Measurements from ENCODE around the gene PON1.

PON1 gene

DNA sequence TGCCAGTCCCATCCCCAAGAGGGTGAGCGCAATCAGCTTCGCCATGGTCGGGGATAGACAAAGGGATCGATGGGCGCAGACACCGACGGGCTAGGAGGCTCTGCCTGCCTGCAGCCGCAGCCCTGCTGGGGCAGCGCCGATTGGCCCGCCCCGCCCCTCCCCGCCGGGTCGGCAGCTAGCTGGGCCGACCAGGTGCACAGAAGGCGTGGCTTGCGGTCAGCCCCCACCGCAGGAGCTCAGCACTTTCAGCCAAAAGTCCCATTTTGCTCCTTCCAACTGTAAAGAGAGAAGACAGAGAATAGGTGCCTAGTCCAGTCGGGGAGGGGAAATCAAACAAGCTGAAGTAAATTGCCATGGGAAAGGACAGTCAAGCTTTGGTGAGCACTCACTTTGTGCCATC lies at the start of gene PON1:
TSS of gene PON1 (minus strand) at position 102 of the 400 bp plus-strand sequence. CDS start at position 45, 57 bp downstream.
- DNase-seq = no peak

DNA sequence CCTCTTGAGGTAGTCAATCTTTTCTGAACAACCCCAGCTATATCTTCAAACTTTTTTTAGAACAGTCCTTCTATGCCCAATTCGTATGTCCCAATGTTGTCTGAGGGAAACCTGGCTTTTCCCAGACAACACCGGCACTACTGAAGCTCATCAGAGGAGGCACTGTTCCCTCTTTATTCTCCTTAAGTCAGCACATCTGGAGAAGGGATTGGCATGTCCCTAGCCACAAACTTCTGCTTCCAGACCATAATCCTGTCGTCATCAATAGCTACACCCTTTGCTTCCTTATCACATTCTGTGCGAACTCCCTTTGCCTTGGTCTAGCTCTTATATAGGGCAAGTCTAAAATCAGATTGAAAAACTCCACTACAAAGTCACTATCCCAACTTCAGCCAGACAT lies 49.0 kb upstream of the PON1 start:
- no peak for DNase-seq

DNA sequence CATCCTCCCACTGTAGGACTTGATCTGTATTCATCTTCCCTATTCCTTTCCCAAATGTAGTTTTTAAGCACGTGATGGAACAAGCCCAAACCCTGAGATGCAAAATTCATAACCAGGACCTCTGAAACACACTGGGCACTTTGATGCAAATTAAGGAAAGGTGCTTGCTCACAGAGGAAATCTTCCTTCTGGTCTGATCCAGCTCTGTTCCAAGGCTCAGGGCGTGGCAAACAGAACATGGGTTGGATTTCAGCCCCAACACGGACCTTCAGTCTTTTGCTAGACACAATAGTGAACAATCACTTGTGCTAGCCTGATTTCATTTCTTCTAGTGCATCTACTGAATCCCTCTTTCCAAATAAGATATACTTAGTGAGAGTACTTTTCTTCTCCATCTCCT lies 43.9 kb upstream of the PON1 start:
- DNase-seq = no peak

DNA sequence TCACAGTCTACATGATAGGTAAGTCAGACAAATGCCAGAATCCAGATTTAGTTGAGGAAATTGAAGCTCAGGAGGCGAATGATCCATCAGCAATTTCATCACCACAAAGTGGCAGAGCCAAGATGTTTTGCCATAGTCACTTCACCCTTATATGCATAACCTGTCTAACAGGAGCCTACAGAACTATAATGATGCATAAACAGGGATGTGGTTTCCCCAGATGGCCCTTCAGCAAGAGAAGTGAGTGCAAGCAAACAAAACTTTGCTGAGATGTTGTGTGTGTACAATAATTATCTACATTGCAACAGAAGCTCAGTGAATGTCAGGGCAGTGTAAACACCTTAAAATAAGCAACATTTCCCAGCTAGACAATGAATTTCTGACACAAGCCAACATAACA lies 43.3 kb upstream of the PON1 start:
- DNase-seq = no peak

DNA sequence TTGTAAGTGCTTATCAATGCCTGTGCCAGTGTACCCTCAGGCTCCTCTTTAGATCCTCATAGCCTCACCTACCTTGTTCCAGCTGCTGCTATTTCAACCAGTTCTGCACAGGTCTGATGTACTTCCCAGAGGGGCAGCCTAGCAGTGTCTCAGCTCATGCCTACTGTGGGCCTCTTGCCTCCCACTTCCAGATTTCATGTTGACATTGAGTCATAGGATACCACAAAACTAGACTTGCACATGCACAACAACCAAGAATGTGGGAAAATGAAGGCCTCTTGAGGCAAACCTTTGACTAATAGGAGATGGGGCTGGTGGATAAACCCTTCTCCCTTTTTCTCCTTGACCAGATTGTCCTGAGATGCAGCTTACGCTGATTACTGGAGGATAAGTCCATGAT lies 40.8 kb upstream of the PON1 start:
- DNase-seq = no peak

DNA sequence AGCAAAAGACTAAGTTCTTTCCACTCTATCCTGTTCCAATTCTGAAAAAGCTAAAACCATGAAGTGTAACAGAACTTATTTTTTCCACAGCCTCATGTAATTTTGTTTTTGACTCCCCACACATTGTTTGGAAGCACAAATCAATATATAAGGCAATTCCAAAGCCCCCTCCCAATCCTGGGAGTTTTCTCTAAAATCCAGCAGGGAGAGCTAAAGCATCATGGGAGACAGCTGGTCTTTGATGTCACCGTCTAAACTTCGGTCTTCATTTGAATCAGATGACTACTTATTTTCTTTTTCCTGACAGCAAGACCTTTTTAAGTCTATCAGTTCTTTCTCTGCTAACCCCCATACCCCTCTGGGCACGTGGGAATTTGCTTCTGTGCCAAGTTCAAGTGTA lies 33.3 kb upstream of the PON1 start:
- DNase-seq = no peak

DNA sequence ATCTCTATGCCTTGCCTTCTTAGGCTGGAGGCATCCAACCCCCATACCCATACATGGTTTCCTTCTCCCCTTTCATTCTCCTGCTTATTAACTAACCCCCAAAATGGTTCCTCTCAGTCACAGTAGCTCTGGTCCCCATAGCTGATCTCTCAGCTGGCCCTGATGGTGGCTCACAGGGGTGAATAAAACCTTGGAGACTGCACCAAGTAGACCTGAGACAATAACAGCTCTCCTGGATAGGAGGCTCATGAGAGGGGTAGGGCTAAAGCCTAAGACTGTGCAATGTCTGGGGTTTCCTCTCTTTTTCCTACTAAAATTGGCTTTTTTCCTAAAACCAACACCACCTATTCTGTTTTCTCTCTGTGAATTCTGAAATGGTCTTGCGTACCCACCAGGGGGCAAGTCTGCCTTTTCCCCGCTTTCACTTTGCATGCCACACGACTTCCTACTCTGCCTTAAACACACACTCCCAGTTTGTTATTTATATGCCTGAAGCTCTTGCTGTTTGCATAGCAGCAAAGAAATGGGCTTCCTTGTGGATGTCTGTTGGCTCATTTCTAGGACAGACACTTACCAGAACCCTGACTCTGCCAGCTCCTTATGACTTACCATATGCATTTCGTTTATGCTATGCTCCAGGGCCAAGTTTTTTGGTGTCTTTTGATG lies 18.4 kb upstream of the PON1 start:
- no peak for DNase-seq

DNA sequence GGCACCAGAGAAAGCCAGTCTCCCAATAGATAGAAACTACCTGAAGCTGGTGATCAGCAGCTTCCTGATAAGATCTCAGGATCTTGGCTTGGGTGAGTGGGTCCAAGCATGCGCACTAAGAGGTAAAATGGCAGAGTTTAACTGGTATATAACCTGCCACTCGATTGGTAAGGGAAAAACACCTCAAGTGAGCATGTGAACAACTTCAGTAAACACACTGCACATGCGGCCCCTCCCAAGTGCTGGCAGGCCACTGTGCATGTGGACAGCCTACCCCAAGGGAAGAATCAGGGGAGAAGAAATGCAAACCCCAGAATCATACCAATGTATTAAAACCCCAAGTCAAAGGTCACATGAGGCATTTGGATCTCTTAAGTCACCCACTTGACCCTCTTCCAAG lies 17.7 kb upstream of the PON1 start:
- DNase-seq = no peak

DNA sequence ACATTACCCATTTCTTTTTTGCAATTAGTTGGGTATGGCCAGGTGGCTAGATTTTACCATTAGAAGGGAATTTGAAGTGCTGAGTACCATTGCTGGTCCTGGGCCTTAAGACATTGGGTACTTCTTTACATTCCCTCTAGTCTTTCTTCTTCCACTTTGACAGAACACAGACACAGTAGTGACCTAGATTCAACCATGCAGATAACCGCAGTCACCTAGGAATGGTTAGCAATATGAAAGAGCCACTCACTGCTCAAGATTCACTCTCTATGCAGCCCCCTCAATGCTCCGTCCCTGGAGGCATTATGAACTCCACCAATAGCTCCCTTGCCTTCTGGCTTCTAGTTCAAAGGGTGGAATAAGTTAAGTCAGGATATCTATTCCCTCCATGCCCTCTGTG lies 16.2 kb upstream of the PON1 start:
- no peak for DNase-seq

DNA sequence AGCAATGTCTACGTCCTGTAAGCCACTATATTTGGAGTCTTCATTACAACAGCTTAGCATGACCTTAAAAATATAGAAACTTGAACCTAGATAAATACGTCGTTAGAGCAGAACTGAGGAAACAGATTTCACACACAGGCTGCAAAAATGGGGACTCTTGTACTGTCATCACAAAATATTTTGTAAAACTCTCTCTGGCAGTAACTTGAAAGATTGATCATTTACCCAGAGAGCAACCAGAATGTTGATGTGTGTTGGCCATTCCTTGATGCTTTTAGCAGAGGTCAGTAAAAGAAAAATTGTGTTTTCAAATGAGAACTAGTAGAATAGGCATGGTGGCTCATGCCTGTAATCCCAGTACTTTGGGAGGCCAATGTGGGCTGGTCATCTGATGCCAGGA lies 14.5 kb upstream of the PON1 start:
- DNase-seq = no peak

DNA sequence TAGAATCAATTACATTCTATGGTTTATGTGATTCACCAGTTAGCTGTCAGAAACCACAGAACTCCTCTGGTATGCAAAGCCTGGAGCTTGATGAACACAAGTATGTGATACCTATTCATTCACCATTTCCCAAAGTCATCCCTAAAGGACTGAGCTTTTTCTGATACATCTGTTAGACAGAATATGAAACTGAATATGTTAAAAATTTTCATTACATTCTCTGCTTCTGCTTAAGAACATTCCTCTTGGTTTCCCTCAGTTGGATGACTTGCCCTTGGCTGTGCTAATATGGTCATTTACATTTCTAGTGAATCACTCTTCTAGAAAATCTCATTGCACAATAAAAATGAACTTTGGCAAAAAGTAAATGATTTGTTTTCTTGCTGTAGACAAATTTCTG lies 10.8 kb upstream of the PON1 start:
- no peak for DNase-seq

DNA sequence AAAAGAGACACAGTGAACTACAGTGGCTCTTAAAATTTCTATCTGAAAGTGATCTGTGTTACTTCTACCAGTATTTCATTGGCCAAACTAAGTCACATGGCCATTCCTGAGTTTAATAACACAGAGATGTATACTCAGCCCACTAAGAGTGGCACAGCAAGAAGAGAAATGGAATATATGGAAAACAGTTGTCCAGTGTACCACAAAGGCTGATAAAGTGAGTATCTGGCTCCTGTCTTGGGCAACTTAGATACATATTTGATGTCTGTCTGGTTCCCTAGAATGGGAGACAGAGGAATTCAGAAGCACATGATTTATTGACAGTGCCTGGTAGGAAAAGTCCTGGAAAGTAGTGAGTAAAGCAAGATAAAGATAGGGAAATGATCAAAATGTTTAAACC lies 10.1 kb upstream of the PON1 start:
- no peak for DNase-seq

DNA sequence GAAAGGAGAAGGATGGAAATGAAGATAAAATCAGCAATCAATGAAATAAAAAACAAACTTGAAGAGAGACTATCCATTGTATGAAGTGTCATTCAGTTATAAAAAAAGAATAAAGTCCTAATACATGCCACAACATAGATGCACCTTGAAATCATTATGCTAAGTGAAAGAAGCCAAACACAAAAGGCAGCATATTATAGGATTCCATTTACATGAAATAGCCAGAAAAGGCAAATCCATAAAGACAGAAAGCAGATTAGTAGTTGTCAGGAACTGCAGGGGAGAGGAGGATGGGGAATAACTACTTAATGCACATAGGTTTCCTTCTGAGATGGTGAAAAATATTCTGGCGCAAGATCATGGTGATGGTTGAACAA lies 6.6 kb upstream of the PON1 start:
- DNase-seq = no peak

DNA sequence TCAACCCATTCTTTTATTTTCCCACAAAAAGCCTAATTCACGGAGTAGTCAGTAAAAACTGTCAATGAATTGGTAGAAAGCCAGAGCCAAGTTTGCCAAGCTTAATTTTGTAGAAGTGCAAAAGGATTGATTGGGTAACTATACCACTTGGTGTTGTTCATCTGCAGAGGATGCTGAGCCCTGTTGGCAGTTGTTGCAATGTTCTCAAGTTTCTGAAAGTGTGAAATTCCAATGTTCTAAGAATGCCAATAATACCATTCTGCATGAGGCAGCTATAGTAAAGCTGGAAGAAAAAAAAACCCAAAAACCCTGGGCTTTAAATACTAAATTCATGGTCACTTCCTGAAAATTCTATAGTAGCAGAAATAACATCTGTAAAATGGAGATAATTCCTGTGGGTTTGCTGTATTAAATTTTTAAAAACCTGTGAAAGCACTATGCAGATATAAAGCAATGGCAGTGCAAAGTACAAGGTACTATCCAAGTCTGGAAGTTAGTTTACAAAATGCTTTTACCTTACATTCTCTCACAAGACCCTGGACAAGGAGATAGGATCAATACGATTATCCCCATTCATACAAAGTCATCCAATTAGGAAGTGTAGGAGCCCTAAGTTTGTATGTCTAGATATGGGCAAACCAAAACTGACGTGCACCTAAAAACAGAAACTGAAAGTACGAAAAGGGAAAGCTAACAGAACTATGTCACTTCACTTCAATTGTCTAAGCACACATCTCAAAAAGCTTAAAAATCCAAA lies 6.0 kb upstream of the PON1 start:
- peak; percentile 28 for DNase-seq

DNA sequence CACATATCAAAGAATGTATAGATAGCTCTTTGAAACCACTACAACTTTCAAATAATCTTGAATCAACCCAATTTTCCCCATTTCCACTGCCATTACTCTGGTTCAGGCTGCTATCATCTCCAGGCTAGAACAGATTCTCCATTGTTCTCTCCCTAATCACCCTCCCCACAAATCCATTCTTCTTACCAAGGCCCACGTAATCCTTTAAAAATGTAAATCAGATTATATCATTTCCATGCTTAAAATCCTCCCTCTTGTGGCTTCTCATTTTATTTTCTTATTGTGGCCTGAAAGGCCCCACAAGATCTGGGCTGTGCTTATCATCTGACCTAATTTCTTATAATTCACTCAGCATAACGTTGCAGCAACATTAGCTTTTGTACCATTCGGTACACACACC lies 3.0 kb upstream of the PON1 start:
- DNase-seq = no peak

DNA sequence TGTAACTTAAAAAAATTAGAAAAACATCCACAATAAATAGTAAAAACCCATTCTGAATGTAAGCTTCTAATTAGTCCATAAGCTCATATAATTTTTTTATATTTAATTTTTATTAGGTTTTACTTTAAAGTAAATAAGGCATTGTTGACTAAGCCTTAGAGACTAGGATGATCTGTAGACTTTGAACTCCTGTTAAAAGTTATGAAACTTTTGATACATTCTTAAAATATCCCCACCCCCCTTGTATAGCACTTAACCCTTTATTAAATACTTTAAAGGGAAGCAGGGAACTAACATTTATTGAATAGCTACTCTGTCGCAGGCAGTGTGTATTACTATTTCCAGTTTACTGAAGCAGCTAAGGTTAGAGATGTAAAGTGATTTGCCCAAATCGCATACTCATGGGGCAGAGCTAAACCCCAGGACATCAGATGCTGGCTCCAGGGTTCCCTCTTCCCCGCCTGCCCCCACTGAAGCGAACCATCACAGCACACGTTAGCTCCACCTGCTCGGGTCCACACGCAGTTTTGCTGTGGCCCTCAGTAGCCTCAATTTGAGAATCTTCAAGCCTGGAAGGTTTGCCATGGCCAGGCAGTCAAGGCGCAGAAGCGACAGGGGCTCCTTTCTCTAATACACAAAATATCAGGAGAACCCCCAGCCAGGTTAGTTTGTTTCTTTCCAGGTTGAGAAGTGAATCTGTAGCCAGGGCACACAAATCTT lies 762 bp downstream of the PON1 start:
- DNase-seq = no peak

DNA sequence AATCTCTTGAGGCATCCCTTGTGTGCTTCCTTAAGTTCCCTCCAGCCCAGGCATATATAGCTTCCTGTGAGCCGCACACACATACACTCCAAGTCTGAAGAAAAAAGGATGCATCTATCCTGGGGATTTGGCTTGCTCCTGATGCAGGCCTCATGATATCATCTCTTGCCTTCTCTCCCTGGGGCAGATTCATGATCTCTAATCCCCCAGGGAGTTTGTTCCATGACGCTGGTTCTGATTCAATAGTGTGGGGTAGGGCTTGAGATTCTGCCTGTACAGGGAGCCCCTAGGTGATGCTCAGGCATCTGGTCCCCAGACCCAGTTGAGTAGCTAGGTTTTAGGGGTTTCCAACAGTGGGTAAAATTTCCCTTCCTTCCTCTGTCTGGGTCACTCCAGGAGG lies 1.5 kb downstream of the PON1 start:
- DNase-seq = no peak

DNA sequence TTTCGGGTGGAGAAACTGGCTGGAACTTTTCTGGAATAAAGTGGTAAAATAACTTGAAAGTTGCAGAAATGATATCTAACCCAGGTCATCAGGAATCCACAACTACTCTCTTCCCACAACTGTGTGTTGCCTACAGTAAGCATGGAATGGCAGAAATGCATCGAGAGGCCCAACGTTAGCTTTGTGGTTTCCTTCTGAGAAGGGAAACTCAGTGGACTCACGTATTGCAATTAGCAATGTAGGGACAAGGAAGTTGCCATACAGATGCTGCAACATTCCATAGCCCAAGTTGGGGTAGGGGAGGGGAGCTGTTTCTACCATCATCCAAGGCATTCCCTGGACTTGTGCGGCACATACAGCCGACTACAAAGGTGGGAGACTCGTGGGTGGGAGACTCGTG lies 1.9 kb downstream of the PON1 start:
- no peak for DNase-seq

DNA sequence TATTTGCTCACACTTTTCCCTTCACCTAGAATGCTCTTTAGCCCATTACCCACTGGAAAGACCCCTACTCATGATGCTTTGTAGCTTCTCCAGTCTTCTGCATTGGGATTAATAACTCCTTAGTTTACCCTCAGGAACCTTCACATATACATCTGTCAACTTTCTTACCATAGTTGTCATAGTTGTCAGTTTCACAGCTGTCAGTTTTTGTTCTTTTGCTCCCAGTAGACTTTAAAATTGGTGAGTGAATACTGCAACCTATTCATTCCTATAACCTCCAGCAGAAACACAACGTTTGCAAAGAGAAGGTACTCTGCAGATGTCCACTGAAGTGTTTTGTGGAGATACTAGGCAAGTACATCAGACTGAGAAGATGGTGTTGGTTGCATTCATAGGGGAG lies 2.6 kb downstream of the PON1 start:
- DNase-seq = no peak

DNA sequence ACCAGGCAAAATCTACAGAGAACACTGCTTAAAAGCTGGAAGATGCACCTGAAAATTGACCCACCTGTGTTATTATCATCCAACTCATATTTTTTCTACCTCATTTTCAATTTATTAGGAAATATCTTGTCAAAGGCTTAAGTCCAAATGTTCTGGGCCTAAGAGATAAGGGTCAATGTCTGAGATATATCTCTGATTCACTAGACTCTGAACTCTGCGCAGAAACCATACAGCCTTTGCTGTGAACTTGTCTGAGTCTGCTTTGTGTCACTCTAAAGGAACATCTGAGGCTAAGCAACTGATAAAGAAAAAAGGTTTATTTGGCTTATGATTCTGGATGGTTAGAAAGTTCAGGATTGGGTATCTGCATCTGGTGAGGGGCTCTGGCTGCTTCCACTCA lies 3.7 kb downstream of the PON1 start:
- DNase-seq = no peak

DNA sequence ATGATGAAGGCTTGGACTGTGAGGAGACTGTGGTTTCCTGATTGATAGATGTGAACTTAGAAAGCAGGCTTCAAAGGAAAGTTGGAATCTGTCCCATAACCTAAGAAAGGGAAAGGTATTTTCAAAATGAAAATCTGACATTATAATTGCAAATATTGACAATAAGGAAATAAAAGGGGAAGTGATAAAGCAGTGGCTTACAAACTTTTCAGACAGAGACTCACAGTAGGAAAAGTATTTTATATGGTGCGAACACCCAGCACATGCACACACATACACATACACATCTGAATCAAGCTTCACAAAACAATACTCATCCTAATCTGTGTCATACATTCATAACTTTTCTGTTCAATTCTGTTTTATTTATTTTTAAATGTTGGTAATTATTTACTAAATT lies 4.8 kb downstream of the PON1 start:
- DNase-seq = no peak

DNA sequence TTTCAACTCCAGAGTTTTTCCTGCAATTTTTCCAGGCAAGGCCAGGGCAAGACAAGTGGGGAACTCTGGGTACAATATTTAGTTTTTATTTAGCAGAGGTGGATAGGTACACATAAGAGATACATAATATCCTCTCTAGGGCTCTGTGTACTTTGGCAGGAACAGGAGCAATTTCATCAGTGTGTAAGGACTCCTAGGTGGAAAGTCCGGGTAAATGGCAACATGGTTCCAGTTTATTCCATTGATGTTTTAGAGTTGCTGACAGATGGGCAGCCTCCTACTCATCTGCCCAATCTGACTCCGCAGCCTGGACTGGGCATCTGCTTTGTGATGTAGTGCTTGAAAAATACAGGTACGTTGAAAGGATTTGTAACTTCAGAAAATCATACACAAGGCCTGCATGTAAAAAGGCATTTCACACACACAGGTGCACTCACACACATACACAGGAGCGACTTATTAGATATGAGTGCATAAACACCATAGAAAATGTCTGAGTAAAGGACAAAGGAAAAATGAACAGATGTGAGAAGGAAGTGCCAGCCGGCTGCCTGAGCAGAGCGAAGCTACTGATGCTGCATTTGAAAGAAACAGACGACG lies 5.7 kb downstream of the PON1 start:
- DNase-seq = no peak

DNA sequence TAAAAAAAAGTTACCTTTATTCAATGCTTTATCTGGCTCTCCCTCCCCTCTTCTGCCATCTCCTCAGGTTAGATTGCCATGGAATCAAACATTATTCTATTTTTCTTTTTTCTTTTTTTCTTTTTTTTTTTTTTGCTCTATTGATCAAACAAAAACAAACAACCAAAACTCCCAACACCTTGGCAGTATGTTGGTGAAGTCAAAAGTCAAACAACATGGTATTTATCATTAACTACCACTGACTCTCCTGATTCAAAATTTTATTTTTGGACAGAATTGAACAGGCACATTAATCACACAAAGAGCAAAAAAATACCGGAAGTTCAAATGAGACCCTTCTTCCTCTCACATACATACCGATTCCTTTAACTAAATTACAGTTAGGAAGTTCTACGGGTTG lies 6.4 kb downstream of the PON1 start:
- DNase-seq = no peak

DNA sequence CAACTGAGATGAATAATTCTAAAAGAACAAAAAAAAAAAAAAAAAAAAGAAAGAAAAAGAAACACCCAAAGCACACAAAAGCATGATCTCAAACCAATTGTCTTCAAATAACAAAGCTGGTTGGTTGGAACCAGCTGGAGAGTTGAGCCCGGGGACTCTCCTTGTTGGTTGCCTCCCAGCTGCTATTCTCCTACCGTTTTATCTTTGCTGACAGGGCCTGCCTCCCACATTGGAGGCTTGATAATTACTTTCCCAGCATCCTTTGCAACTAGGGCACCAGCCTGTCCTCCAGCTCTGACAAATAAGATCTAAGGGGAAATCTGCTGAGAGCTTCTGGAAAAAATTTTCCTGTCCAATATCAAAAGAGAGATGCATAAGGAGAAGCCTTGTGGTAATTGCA lies 6.8 kb downstream of the PON1 start:
- DNase-seq = peak; percentile 47
